Erythroblast (primary cell): Measurements from ENCODE around the gene CRELD1.

Experiments
- GATA1 ChIP-seq: IDR thresholded peaks from 2 replicates; pipeline ENCODE4 v1.6.1; 2011; ENCODE audit warnings: low read depth, mild to moderate bottlenecking, control low read depth, low read length, moderate library complexity
- POLR2A ChIP-seq: IDR thresholded peaks from 2 replicates; pipeline ENCODE4 v1.6.1; 2011; ENCODE audit warnings: mild to moderate bottlenecking, low read length

- TF ChIP-seq POLR2A (no peak), GATA1 (no peak)
Observed at GRCh38 chr3:9918261-9919038, 15.2 kb upstream of the CRELD1 start.
